Breast epithelium (tissue), 4 donors: ENCODE data around the gene NPC1L1. TPM values are rescaled to one million over a fixed set of nuclear protein-coding genes. Genes with fewer than 3 reads are reported as not detected.
A peak's percentile ranks its signal among the peaks of the same experiment; 100 is the strongest.

ENCODE experiments used
- DNase-seq, 2 donors: peaks; one replicate each; pipeline ENCODE4 v3.0.0-alpha.2; 2019; ENCODE audit warnings: low spot score in 2 of 2
- H3K27ac ChIP-seq, 2 donors: fragments of 200-600 bp; sonication (generic) in 1 of 2; one replicate each; pipeline ENCODE4 v1.5.1; 2016 to 2019; ENCODE audit warnings: mild to moderate bottlenecking in 1 of 2
- H3K27me3 ChIP-seq, 2 donors: fragments of 200-600 bp; sonication (generic) in 1 of 2; one replicate each; pipeline versions ENCODE4 v1.5.1 to v1.6.0; 2017 to 2019; ENCODE audit warnings: control low read depth in 1 of 2, mild to moderate bottlenecking in 1 of 2
- H3K36me3 ChIP-seq: fragments of 200-600 bp; one replicate; pipeline ENCODE4 v1.5.1; 2019
- H3K4me1 ChIP-seq, 2 donors: fragments of 200-600 bp; sonication (generic); one replicate each; pipeline ENCODE4 v1.5.1; 2016 to 2019; ENCODE audit warnings: control low read depth in 1 of 2
- H3K4me3 ChIP-seq, 3 donors: fragments of 200-600 bp; sonication (generic); 1 replicate in 2 of 3; 2 replicates in 1 of 3; pipeline ENCODE4 v1.5.1; 2016 to 2019; ENCODE audit warnings: mild to moderate bottlenecking in 3 of 3, moderate library complexity in 2 of 3
- H3K9me3 ChIP-seq, 2 donors: fragments of 200-600 bp; sonication (generic) in 1 of 2; one replicate each; pipeline ENCODE4 v1.5.1; 2016 to 2019; ENCODE audit warnings: control low read depth in 1 of 2
- CTCF ChIP-seq, 3 donors: fragments of 450-650 bp; IDR thresholded peaks; one replicate each; pipeline ENCODE4 v1.5.1; 2016 to 2017; ENCODE audit warnings: antibody characterized with exemption in 3 of 3, mild to moderate bottlenecking in 3 of 3, moderate library complexity in 3 of 3
- POLR2A ChIP-seq: fragments of 450-650 bp; IDR thresholded peaks from one replicate; pipeline ENCODE4 v1.6.1; 2016; ENCODE audit warnings: antibody characterized with exemption, mild to moderate bottlenecking, moderate library complexity
- POLR2AphosphoS5 ChIP-seq, 3 donors: sonication (generic); formaldehyde crosslinking; IDR thresholded peaks; one replicate each; pipeline ENCODE4 v1.6.1; 2017; ENCODE audit warnings: antibody characterized with exemption in 3 of 3
- intact Hi-C: fragments of 100-400 bp; cut with DNase I; formaldehyde crosslinking; loops from one replicate; pipeline ENCODE4 v1.15.1; 2023; ENCODE audit warnings: low total_unique reads
- total RNA-seq, 3 donors: library from RNA; depleted of rRNA; stranded (reverse); fragments of >200 nt; gene quantifications; one replicate each; pipeline ENCODE4 v1.1.0, GENCODE V29; 2016

NPC1L1 gene
- total RNA-seq, 3 donors from 2014 or later = 0.16 to 0.33 (median 0.29) TPM

GRCh38 chr7:44536090-44536489, 5.0 kb downstream of the NPC1L1 start:
- H3K4me1 ChIP-seq = no peaks in the 10 kb centered on the region

GRCh38 chr7:44535348-44536064, 5.6 kb downstream of the NPC1L1 start:
- Histone ChIP-seq H3K4me1 (no peaks in the 10 kb centered on the region), H3K36me3 (no peaks in the 10 kb centered on the region), H3K27ac (no peak overlapping the region), H3K27me3 (no peaks in the 10 kb centered on the region), H3K4me3 (no peak overlapping the region), H3K9me3 (no peaks in the 10 kb centered on the region)
- intact Hi-C loops = no loop called here
- DNase-seq = no peak
- TF ChIP-seq CTCF (IDR thresholded peaks at IDR 0.05) = no peak
- no peak for TF ChIP-seq POLR2AphosphoS5 (IDR thresholded peaks at IDR 0.05)
- no peak for TF ChIP-seq POLR2A

More at GRCh38 chr7:44536090-44536489, 5.0 kb downstream of the NPC1L1 start:
- TF ChIP-seq CTCF (IDR thresholded peaks at IDR 0.05) (no peak), POLR2AphosphoS5 (IDR thresholded peaks at IDR 0.05) (no peak), POLR2A (no peak)
- no peak overlapping the region for H3K4me3 ChIP-seq
- DNase-seq = no peak
- H3K27ac ChIP-seq = no peak overlapping the region
- intact Hi-C loops = no loop called here
- no peaks in the 10 kb centered on the region for H3K27me3 ChIP-seq
- no peaks in the 10 kb centered on the region for H3K9me3 ChIP-seq
- no peaks in the 10 kb centered on the region for H3K36me3 ChIP-seq

GRCh38 chr7:44534501-44534900, 6.6 kb downstream of the NPC1L1 start:
- Histone ChIP-seq H3K27ac (no peak overlapping the region), H3K4me3 (no peak overlapping the region), H3K9me3 (no peaks in the 10 kb centered on the region), H3K27me3 (no peaks in the 10 kb centered on the region), H3K36me3 (no peaks in the 10 kb centered on the region), H3K4me1 (no peaks in the 10 kb centered on the region)
- intact Hi-C loops = no loop called here
- DNase-seq = no peak
- TF ChIP-seq CTCF (IDR thresholded peaks at IDR 0.05) (peak in 2 of 3 donors; percentile 11 to 22), POLR2A (no peak)

- DNase-seq = no peak
- no peaks in the 10 kb centered on the region for H3K36me3 ChIP-seq
- no peaks in the 10 kb centered on the region for H3K9me3 ChIP-seq
- no peak overlapping the region for H3K27ac ChIP-seq
- H3K4me3 ChIP-seq = no peak overlapping the region
- intact Hi-C loops = no loop called here
- H3K27me3 ChIP-seq = no peaks in the 10 kb centered on the region
- H3K4me1 ChIP-seq = no peaks in the 10 kb centered on the region
- TF ChIP-seq CTCF (IDR thresholded peaks at IDR 0.05) = no peak
- TF ChIP-seq POLR2A = no peak
- no peak for TF ChIP-seq POLR2AphosphoS5 (IDR thresholded peaks at IDR 0.05)
These were observed 7.0 kb downstream of the NPC1L1 start for GRCh38 chr7:44534087-44534486.

- no peak for DNase-seq
- no peaks in the 10 kb centered on the region for H3K36me3 ChIP-seq
- no peak overlapping the region for H3K4me3 ChIP-seq
- no peaks in the 10 kb centered on the region for H3K9me3 ChIP-seq
- H3K4me1 ChIP-seq = no peaks in the 10 kb centered on the region
- intact Hi-C loops = no loop called here
- H3K27me3 ChIP-seq = no peaks in the 10 kb centered on the region
- H3K27ac ChIP-seq = no peak overlapping the region
- TF ChIP-seq CTCF (IDR thresholded peaks at IDR 0.05) = no peak
- TF ChIP-seq POLR2A = no peak
- no peak for TF ChIP-seq POLR2AphosphoS5 (IDR thresholded peaks at IDR 0.05)
These were observed 7.7 kb downstream of the NPC1L1 start for GRCh38 chr7:44533301-44534055.
